Nephron (organoid): ENCODE data around the gene RTN4RL1.

Experiments
- H3K27ac Mint-ChIP-seq, 3 experiments: 2 replicates each; pipeline ENCODE4 v1.8.0; 2020; ENCODE audit warnings: mixed read lengths in 3 of 3, mild to moderate bottlenecking in 2 of 3, moderate library complexity in 1 of 3
- H3K27me3 Mint-ChIP-seq: 2 replicates; pipeline ENCODE4 v1.8.0; 2021; ENCODE audit warnings: low read depth, mild to moderate bottlenecking, moderate library complexity, mixed read lengths
- H3K36me3 Mint-ChIP-seq: 2 replicates; pipeline ENCODE4 v1.8.0; 2020; ENCODE audit warnings: low read depth, mixed read lengths
- H3K4me1 Mint-ChIP-seq: 2 replicates; pipeline ENCODE4 v1.8.0; 2020; ENCODE audit warnings: mixed read lengths
- H3K4me3 Mint-ChIP-seq, 3 experiments: 2 replicates each; pipeline ENCODE4 v1.8.0; 2020; ENCODE audit warnings: mild to moderate bottlenecking in 3 of 3, mixed read lengths in 3 of 3, moderate library complexity in 2 of 3
- H3K9me3 Mint-ChIP-seq: 2 replicates; pipeline ENCODE4 v1.8.0; 2020; ENCODE audit warnings: mixed read lengths
- TF ChIP-seq, protein P1 (sequence below), 3 experiments: fragments of 200-600 bp; sonication (generic); IDR thresholded peaks; one replicate each; pipeline ENCODE4 v1.5.0; 2021; ENCODE audit warnings: antibody characterized with exemption in 3 of 3; ENCODE audit not compliant: unreplicated experiment in 3 of 3

RTN4RL1 gene

DNA sequence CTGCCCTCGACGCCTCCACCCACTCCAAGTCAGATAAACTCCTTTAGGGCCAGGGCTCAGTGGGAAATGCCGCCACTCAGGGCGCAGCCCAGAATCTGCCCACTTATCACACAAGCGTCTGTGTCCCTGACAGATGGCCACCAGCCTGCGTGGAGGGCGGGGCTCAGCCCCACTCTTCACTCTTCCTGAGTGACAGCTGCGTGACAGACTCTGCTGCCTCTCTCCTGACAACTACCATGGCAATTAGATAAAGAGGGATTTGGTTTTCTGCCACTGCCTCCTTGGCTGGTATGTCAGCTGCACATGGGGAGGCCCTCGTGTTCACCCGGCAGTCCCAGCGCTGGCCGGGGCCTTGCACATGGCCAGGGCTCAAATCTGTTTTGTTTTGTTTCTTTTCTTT, 96.2 kb downstream of the RTN4RL1 start:
- Mint-ChIP-seq H3K27ac (no peak overlapping the region), H3K27me3 (peaks cover 37% of the 10 kb centered on the region), H3K4me3 (no peak overlapping the region), H3K9me3 (no peaks in the 10 kb centered on the region), H3K36me3 (no peaks in the 10 kb centered on the region), H3K4me1 (peaks cover 20% of the 10 kb centered on the region)
- TF ChIP-seq, protein P1, sequence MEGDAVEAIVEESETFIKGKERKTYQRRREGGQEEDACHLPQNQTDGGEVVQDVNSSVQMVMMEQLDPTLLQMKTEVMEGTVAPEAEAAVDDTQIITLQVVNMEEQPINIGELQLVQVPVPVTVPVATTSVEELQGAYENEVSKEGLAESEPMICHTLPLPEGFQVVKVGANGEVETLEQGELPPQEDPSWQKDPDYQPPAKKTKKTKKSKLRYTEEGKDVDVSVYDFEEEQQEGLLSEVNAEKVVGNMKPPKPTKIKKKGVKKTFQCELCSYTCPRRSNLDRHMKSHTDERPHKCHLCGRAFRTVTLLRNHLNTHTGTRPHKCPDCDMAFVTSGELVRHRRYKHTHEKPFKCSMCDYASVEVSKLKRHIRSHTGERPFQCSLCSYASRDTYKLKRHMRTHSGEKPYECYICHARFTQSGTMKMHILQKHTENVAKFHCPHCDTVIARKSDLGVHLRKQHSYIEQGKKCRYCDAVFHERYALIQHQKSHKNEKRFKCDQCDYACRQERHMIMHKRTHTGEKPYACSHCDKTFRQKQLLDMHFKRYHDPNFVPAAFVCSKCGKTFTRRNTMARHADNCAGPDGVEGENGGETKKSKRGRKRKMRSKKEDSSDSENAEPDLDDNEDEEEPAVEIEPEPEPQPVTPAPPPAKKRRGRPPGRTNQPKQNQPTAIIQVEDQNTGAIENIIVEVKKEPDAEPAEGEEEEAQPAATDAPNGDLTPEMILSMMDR (IDR thresholded peaks at IDR 0.05; ENCODE audit: unreplicated experiment in 3 of 3), result no peak

DNA sequence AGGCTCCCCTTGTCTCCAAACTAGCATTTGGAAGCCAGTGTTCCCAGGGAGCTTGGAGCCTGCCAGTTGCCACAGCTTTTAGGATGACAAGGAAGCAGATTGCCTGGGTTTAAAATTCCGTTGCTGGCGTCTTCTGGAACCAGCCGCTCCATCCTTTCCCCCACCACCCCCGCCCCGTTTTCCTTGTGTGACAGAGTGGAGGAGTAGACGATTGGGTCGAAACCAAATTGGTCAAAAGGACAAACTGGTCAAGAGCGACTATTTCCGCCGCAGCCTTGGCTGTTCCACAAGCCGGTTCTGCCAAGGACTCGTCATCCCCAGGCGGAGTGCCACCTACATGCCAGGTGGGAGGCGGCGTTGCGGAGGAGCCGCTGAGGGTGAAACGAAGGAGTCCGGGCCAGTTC, 104.2 kb downstream of the RTN4RL1 start:
- no peak overlapping the region for H3K27ac Mint-ChIP-seq
- H3K4me3 Mint-ChIP-seq, result no peak overlapping the region
- TF ChIP-seq, protein P1 (IDR thresholded peaks at IDR 0.05; ENCODE audit: unreplicated experiment in 3 of 3), result no peak
- no peaks in the 10 kb centered on the region for H3K36me3 Mint-ChIP-seq
- peaks cover 25% of the 10 kb centered on the region for H3K27me3 Mint-ChIP-seq
- no peaks in the 10 kb centered on the region for H3K9me3 Mint-ChIP-seq
- H3K4me1 Mint-ChIP-seq, result peaks cover 18% of the 10 kb centered on the region

DNA sequence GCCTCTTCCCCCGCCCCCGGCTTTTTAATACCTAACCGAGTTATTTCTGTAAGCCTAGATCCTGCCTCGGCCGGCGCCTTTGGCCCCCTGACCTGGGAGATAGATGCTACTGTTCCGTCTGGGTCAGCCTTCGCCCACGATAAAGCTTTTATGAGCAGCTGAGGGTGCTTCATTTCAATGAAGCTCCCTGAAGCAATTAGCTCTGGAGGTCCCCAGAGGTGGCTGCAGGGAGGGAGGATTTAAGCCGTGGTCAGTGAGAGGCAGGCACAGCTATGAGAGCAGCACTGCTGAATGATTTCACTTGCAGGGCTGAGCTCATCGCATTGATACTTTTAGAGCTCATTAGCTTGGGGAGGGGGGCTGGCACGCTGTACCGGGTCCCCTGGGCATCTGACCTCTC, 105.9 kb downstream of the RTN4RL1 start:
- TF ChIP-seq, protein P1 (IDR thresholded peaks at IDR 0.05; ENCODE audit: unreplicated experiment in 3 of 3), result no peak
- no peaks in the 10 kb centered on the region for H3K36me3 Mint-ChIP-seq

GRCh38 chr17:1918346-1919162, 106.6 kb downstream of the RTN4RL1 start:
- Mint-ChIP-seq H3K9me3 (no peaks in the 10 kb centered on the region), H3K4me3 (no peak overlapping the region), H3K27ac (no peak overlapping the region), H3K36me3 (no peaks in the 10 kb centered on the region), H3K4me1 (peaks cover 28% of the 10 kb centered on the region), H3K27me3 (peaks cover 44% of the 10 kb centered on the region)
- TF ChIP-seq, protein P1 (IDR thresholded peaks at IDR 0.05; ENCODE audit: unreplicated experiment in 3 of 3), result no peak

More for the DNA sequence above, 105.9 kb downstream of the RTN4RL1 start:
- peaks cover 24% of the 10 kb centered on the region for H3K4me1 Mint-ChIP-seq
- H3K4me3 Mint-ChIP-seq, result no peak overlapping the region
- peaks cover 40% of the 10 kb centered on the region for H3K27me3 Mint-ChIP-seq
- no peak overlapping the region for H3K27ac Mint-ChIP-seq
- H3K9me3 Mint-ChIP-seq, result no peaks in the 10 kb centered on the region

DNA sequence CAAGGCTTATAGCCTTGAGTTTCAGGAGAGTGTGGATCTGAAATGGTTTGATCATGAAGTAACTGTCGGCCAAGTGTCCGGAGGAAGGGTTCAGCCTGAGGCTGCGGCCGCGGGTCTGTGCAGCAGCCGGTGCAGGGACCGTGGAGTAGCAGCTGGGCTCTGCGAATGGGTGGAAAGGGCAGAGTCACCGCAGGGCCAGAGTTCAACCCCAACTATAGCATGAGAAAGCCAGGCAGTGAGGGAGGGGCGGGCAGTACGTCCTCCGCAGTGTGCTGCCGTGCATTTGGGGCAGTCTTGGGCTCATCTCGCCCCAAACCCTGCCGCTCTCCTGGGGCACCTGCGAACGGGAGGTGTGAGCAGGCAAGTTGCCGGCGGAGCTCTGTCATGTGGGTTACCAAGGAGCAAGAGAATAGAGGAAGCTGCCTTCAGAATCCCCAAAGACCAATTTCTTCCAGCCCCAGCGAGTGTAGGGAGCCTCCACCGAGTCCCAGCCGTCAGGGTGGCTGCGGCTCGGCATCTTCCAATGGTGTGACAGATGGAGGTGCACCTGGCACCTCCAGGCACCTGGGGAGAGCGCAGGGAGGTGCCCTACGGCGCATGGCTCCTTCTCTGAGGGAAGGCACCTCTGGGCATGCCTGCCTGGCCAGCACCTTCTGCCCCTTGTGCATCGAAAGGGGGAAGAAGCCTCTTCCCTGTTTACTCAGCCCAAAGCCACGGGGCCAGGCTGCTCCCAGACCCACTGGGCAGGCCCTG, 108.0 kb downstream of the RTN4RL1 start:
- Mint-ChIP-seq H3K9me3 (no peaks in the 10 kb centered on the region), H3K36me3 (no peaks in the 10 kb centered on the region), H3K27ac (peak overlapping the region in 2 of 3 experiments; percentile 20 to 26), H3K4me3 (no peak overlapping the region), H3K27me3 (peaks cover 57% of the 10 kb centered on the region), H3K4me1 (peaks cover 28% of the 10 kb centered on the region)
- TF ChIP-seq, protein P1 (IDR thresholded peaks at IDR 0.05; ENCODE audit: unreplicated experiment in 3 of 3), result no peak
